GM12892 (cell line): ENCODE results near the gene SLC12A4.
A peak's percentile ranks its signal among the peaks of the same experiment; 100 is the strongest.
"Not testable (repeated sequence)": the region's sequence is repeated elsewhere in the genome, so short reads cannot be mapped to it uniquely, and the experiment has no call there.

ENCODE experiments used
- DNase-seq: peaks from one replicate; pipeline ENCODE4 v3.0.0; 2011; ENCODE audit not compliant: insufficient read length
- FAIRE-seq: peaks from 2 replicates; lab custom pipeline; 2011; peaks lifted over from hg19 to GRCh38; lab: Jason Lieb, UNC
- POLR2A ChIP-seq: IDR thresholded peaks from 2 replicates; pipeline ENCODE4 v1.6.1; 2011; ENCODE audit warnings: low read depth, low read length, control low read depth
- POLR2AphosphoS5 ChIP-seq: IDR thresholded peaks from 2 replicates; pipeline ENCODE4 v1.6.1; 2011; ENCODE audit warnings: low read depth, low read length, control low read depth
- TAF1 ChIP-seq: IDR thresholded peaks from 2 replicates; pipeline ENCODE4 v1.6.1; 2011; ENCODE audit warnings: low read depth, mild to moderate bottlenecking, control low read depth, low read length, borderline replicate concordance

SLC12A4 gene

DNA sequence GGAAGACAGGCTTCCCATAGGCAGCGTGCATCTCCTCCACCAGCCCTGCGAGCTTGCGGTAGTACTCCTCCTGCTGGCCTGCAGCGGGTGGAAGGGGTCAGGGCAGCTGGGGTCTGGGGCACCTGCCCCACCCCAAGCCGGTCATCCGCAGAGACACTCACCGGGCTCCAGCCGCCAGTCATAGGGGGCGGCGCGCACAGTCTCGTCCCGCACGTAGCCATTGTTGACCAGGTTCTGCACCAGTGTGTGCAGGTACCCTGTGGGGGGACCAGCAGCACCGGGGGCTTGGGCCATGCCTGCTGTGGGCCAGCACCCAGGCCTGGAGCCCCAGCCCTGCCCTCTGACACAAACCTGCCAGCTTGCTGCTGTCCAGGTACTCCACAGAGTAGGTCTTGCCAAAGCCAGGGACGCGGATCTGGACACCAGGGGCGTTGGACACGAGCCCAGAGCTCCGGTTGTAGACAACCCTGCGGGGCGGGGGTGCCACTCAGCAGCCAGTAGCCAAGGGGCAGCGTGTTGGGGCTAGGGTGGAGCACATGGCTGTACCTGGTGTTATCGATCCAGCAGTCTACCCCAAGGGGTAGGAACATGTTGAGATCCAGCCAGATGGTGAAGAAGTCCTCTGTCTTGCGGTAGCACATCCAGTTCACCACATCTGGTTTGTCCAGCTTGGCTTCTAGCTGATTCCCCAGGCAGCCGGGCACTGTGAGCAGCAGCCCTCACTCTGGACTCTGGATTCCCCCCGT lies 25.8 kb downstream of the SLC12A4 start:
- TF ChIP-seq TAF1 (no peak), POLR2A (no peak), POLR2AphosphoS5 (no peak)
- DNase-seq (no peak), FAIRE-seq (no peak)

DNA sequence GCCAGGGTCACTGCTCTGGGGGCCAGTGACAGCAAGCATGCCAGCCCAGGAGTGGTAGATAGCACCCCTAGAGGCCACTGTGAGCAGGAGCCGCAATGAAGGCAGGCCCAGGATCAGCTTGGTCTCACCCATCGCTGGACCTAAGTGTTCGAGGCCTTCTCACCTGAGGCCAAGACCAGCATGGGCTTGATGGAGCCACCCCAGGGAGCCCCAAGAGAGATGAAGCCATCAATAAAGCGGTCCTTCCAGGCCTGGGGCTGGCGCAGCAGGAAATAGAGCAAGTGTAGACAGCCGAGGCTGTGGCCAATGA lies 26.3 kb downstream of the SLC12A4 start:
- peak; percentile 72 for DNase-seq
- peak; percentile 92 for FAIRE-seq
- no peak for TF ChIP-seq TAF1
- no peak for TF ChIP-seq POLR2AphosphoS5
- TF ChIP-seq POLR2A, result no peak

DNA sequence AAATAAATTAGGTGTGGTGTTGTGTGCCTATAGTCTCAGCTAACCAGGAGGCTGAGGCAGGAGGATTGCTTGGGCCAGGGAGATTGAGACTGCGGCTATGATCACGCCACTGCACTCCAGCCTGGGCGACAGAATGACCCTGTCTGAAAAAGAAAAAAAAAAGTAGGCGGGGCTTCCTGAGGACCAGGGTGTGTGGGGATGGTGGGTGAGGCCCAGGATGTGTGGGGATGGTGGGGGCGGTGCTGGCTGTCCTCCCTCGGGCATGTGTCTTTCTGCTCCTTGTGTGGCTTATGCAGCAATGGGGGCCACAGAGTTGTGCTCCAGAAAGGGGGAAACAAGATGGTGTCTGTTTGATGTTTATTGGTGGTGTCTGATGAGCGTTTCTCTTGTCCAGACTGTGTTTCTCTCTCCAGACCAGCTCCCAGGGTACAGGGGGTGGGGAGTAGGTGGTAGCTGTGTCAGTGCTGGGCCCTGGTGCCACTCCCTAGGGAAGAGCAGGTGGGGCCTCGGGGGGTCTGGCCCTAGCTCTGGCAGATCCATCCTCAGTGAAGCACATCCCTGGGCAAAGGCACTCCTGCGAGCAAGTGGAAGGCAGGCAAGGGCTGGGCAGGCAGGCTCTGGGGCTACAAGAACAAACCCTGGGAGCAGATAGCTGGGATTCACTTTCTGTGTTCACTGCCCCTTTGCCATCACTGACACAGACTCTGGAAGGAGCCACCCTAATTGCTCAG lies 26.8 kb downstream of the SLC12A4 start:
- FAIRE-seq, result no peak
- no peak for DNase-seq
- TF ChIP-seq POLR2A (no peak), POLR2AphosphoS5 (no peak), TAF1 (no peak)

DNA sequence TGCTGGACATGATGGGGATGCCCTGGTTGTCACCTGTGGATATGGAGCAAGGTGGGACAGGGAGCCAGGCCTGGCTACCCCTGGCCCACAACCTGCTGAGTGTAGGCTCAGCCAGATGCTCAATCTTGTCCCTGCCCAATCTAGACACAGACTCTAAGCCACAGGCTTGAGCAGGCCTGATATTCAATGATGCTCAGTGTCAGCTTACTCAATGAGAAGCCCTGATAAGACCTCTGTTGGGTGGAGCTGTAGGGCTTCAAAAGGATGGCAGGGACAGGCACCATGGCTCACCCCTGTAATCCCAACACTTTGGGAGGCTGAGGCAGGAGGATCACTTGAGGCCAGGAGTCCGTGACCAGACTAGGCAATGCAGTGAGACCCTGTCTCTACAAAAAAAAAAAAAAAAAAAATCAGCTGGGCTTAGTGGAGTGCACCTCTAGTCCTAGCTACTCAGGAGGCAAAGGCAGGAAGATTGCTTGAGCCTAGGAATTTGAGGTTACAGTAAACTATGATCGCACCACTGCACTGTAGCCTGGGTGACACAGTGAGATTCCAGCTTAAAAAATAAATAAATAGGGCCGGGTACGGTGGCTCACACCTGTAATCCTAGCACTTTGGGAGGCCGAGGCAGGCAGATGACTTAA lies 27.9 kb downstream of the SLC12A4 start:
- TF ChIP-seq POLR2A, result no peak
- no peak for TF ChIP-seq POLR2AphosphoS5
- no peak for TF ChIP-seq TAF1
- FAIRE-seq, result no peak
- no peak for DNase-seq

DNA sequence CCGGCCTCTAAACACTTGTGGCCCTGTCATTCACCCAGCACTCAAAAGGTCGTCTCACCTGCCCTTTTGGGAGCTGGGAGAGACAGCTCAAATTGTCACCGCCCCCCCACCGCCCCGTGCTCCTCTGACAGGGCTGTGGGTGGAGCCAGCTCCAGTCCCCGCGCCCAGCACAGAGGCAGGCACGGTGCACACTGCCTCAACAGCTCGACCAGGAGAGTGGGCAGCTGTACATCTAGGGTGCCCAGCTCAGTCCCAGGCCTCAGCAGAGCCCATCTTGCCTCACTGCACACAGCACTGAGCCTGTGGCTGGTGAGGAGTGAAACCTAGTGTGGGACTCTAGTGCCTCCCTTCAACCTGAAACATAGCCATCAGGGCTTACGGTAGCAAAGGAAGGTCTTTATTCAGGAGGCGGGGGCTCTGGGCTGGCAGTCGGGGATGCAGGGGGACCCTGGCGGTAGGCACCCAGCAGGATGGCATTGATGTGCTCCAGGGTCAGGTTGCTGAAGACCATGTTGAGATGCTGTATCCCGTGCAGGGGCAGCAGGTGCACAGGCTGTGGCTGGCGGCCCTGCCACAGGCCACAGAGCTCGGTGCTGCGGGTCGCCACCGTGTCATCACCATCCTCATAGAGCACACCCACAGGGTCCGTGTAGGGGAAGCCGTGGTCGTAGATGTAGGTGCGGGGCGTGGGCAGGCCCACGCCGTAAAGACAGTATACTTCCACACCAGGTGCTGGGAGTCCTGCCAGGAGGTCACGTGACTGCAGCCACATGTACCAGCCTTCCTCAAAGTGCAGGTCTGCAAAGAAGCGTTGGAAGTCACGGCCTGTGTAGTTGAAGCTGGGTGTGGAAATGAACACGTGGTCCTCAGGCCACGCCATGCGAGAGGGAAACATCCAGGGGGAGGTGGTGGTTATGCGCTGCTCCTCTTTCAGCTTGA lies 28.7 kb downstream of the SLC12A4 start:
- FAIRE-seq (no peak), DNase-seq (no peak)
- TF ChIP-seq POLR2A (no peak), TAF1 (no peak), POLR2AphosphoS5 (no peak)

DNA sequence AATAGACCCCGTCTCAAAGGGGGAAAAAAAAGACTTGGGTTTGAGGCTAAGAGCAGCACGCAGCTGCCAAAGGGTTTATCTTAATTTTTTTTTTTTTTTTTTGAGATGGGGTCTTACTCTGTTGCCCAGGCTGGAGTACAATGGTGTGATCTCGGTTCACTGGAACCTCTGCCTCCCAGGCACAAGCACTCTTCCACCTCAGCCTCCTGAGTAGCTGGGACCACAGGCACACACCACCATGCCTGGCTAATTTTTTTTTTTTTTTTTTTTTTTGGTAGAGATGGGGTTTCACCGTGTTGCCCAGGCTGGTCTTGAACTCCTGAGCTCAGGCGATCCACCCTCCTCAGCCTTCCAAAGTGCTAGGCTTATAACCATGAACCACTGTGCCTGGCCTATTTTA lies 30.7 kb downstream of the SLC12A4 start:
- FAIRE-seq, DNase-seq: not testable (repeated sequence)

DNA sequence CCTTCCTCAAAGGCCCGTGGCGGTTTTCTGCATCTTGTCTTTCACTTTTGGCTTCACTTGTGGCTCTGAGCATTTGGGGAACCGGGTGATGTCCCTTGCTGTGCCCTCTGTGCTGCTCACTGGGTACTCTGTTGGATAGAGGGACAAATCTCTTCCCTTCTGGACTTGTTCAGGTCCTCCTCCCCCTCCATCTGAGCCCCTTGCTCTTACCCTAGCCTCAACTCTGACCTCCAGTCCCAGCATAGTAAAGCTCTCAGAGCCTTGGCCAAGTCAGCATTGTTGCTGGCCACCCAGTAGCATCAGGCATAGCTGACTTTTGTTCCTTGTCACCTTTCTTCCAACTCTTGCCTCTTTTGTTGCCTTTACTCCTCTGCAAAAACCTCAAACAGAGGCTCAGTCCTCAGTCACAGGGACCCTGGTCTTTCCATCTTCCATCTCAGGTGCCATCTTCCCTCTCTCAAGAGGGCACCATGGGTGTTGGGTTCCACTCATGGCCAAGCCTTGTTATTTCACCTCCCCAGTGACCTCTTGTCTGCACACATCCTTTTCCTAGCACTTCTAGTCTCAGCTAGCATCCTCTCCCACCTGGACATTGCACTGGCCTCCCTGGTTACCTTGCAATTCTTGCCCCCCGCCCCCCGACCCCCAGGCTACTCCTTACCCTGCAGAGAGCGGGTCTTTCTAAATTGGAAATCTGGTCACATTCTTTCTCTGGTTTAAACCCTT lies 31.4 kb downstream of the SLC12A4 start:
- FAIRE-seq (no peak), DNase-seq (peak; percentile 83)
- TF ChIP-seq TAF1 (no peak), POLR2A (no peak; the same call in 1 of the 2 replicates), POLR2AphosphoS5 (no peak)

DNA sequence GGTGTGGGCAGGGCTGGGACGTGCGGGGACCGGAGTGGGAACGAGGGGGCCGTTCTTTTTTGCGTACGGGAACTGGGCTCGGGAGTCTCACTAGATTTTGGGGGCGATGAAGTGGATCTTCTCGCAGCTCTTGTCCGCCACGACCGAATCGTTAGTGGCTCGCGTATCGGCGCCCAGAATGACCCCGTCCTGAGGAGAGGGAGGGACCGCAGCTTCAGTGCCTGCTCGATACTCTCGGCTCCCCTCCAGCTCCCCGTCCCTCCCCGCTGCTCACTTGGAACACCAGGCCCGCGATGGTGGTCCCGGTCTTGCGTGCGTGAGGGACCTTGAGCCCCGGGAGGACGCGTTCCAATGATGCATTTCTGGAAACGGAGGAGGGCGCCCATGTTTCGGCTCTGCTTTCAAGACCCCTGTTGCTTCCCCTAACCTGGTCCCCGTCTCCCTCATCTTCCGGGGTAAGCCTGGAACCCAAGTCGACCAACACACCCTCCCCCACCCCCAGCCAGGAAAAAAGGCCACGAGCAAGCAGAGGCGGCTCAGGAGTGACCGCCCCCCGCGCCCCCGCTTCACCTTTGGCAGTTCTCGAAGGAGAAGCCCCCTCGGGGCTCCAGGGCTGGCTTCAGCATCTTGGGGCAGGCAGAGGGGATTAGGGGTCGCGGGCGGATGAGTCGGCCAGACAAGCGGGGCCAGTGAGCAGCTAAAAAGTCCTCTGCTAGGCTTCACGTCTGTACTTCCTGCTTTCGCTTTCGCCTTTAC lies 32.1 kb downstream of the SLC12A4 start, which contains the start of gene PSMB10:
Gene PSMB10 (minus strand): TSS at position 727 of the 756 bp plus-strand sequence. CDS start 101 bp downstream, at position 626.
- TF ChIP-seq POLR2A, result peak; percentile 72; the same call in 1 of the 2 replicates
- 0 out of 2 replicates have a peak, but pooled peaks have one; percentile 55 for TF ChIP-seq TAF1
- peak; percentile 74; the same call in 1 of the 2 replicates for TF ChIP-seq POLR2AphosphoS5
- FAIRE-seq (peak; percentile 90), DNase-seq (peak; percentile 49)

DNA sequence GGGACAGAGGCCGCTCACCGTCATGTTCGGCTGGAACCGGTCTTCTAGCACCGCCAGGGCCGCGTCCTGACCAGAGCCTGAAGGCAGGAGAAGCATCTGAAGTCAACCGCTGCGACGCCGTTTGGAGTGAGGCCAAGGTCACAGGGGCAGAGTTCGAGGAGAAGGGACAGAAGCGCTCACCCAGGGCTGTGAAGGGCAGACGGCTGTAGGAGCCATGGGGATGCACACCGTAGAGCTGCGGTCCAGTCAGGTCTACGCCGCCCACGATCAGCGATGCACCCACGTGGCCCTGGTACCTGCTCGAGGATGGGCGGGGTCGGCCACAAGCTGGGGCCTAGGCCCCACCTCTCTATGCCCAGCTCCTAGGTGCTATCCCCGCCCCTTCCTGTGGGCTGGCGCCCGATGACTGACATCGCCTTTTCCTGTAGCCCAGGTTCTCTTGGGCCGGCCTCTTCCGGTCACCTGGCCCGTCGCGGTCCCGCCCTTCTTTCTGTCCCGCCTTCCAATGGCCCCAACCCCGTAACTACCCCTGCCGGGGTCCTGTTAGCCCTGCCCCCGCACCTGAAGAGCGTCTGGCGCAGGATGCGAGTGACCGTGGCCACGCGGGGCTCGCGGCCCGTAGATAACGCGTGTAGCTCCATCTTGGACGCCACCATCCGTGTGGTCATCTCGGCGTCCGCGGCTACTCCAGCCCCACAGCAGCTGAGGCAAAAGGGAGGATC lies 32.9 kb downstream of the SLC12A4 start:
- DNase-seq (peak; percentile 100), FAIRE-seq (peak; percentile 97)
- peak; percentile 74; the same call in 1 of the 2 replicates for TF ChIP-seq POLR2A
- peak; percentile 89 for TF ChIP-seq POLR2AphosphoS5
- peak; percentile 81; the same call in 1 of the 2 replicates for TF ChIP-seq TAF1

DNA sequence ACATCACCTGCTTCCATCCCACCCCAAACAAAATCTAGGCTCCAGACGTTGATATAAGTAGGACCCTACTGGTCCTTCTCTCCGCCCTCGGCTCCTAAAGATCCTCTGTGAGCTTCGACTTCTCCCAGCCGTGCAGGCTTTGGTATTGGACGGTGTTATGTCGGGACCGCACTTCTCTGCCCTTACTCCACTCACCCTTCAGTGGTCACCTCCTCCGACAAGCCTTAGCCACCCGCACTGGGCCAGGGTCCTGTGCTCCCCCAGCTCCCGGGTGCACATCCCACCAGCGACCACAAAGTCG lies 33.4 kb downstream of the SLC12A4 start:
- TF ChIP-seq POLR2AphosphoS5, result no peak
- TF ChIP-seq POLR2A, result no peak
- TF ChIP-seq TAF1, result no peak
- no peak for FAIRE-seq
- no peak for DNase-seq
